ENCODE results near the gene MAS1L. TPM values are rescaled to one million over a fixed set of nuclear protein-coding genes. Genes with fewer than 3 reads are reported as not detected.

The MAS1L gene
- total RNA-seq, 1 donor from 2014 or later: not detected

DNA sequence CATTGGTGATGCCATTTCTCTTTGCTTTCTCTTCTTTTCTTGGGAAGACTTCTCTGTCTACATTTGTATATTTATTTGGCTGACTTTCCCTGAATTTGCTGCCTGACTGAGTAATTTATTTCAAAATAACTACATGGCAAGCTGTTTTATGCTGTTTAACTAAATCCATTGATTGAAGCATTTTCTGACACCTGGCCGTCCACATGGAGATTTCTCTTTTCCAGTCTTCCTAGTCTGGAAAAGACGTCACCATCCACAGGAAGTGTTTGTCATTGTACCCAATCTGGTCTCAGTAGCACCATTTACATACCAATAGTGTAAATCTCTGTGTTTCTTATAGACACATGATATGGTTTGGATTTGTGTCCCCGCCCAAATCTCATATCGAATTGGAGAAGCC lies 9.2 kb upstream of the MAS1L start:
- Mint-ChIP-seq H3K4me1 (no peaks in the 10 kb centered on the region), H3K36me3 (no peaks in the 10 kb centered on the region), H3K27me3 (ENCODE audit: insufficient read depth, low read depth) (peaks cover 2% of the 10 kb centered on the region), H3K9me3 (no peaks in the 10 kb centered on the region), H3K4me3 (no peak overlapping the region), H3K27ac (no peak overlapping the region)
- TF ChIP-seq, protein P1, sequence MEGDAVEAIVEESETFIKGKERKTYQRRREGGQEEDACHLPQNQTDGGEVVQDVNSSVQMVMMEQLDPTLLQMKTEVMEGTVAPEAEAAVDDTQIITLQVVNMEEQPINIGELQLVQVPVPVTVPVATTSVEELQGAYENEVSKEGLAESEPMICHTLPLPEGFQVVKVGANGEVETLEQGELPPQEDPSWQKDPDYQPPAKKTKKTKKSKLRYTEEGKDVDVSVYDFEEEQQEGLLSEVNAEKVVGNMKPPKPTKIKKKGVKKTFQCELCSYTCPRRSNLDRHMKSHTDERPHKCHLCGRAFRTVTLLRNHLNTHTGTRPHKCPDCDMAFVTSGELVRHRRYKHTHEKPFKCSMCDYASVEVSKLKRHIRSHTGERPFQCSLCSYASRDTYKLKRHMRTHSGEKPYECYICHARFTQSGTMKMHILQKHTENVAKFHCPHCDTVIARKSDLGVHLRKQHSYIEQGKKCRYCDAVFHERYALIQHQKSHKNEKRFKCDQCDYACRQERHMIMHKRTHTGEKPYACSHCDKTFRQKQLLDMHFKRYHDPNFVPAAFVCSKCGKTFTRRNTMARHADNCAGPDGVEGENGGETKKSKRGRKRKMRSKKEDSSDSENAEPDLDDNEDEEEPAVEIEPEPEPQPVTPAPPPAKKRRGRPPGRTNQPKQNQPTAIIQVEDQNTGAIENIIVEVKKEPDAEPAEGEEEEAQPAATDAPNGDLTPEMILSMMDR (IDR thresholded peaks at IDR 0.05): no peak
- TF ChIP-seq EZH2phosphoT487 (IDR thresholded peaks at IDR 0.05) (no peak), EZH2 (IDR thresholded peaks at IDR 0.05) (no peak)
- H3K79me2 ChIP-seq (ENCODE audit: low read depth): no peaks in the 10 kb centered on the region
- H3K27me3 ChIP-seq: no peaks in the 10 kb centered on the region
- H4K20me1 ChIP-seq (ENCODE audit: low read depth): no peaks in the 10 kb centered on the region
- H3K4me3 ChIP-seq: no peak overlapping the region
- no peak overlapping the region for H3K27ac ChIP-seq
- no peak overlapping the region for H2AFZ ChIP-seq (replicated peaks)
- no peaks in the 10 kb centered on the region for H3K9me3 ChIP-seq (ENCODE audit: low read depth)
- no peaks in the 10 kb centered on the region for H3F3A ChIP-seq (ENCODE audit: low read depth)
- H3K4me2 ChIP-seq: no peak overlapping the region
- no peaks in the 10 kb centered on the region for H3K4me1 ChIP-seq
- no peaks in the 10 kb centered on the region for H3K36me3 ChIP-seq
- no peak for DNase-seq (ENCODE audit: low spot score)
- H3K9ac ChIP-seq: no peak overlapping the region

DNA sequence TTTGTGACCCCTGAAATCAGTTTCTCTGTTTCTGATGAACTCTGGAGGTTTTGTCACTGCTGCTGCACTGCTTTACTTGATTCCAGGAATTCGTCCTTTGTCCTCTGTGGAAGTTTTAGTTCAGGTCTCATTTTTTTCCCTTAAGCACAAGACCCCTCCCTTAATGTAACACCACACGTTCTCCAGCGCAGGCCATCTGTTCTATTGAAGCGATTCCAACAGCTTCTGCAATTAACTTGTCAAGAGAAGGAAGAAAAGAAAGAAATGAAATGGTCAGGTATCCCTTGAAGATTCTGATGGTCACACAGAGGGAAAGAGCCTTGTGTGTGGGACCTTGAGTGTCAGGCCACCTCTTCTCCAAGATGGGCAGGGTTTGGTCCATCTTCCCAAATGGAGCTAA lies 7.8 kb upstream of the MAS1L start:
- no peaks in the 10 kb centered on the region for H3K27me3 ChIP-seq
- H3K4me3 Mint-ChIP-seq: no peak overlapping the region
- no peak for DNase-seq (ENCODE audit: low spot score)
- no peaks in the 10 kb centered on the region for H3K36me3 ChIP-seq
- no peaks in the 10 kb centered on the region for H3F3A ChIP-seq (ENCODE audit: low read depth)
- H3K9me3 Mint-ChIP-seq: no peaks in the 10 kb centered on the region
- no peak overlapping the region for H2AFZ ChIP-seq (replicated peaks)
- H3K4me1 Mint-ChIP-seq: no peaks in the 10 kb centered on the region
- H3K4me1 ChIP-seq: no peaks in the 10 kb centered on the region
- H3K27ac ChIP-seq: no peak overlapping the region
- H3K79me2 ChIP-seq (ENCODE audit: low read depth): no peaks in the 10 kb centered on the region
- H3K9ac ChIP-seq: no peak overlapping the region
- no peaks in the 10 kb centered on the region for H3K9me3 ChIP-seq (ENCODE audit: low read depth)
- H3K27ac Mint-ChIP-seq: no peak overlapping the region
- no peaks in the 10 kb centered on the region for H4K20me1 ChIP-seq (ENCODE audit: low read depth)
- TF ChIP-seq EZH2phosphoT487 (IDR thresholded peaks at IDR 0.05): no peak
- TF ChIP-seq, protein P1 (IDR thresholded peaks at IDR 0.05): no peak
- TF ChIP-seq EZH2 (IDR thresholded peaks at IDR 0.05): no peak
- H3K4me3 ChIP-seq: no peak overlapping the region
- H3K4me2 ChIP-seq: no peak overlapping the region
- no peaks in the 10 kb centered on the region for H3K36me3 Mint-ChIP-seq
- peaks cover 2% of the 10 kb centered on the region for H3K27me3 Mint-ChIP-seq (ENCODE audit: insufficient read depth, low read depth)

DNA sequence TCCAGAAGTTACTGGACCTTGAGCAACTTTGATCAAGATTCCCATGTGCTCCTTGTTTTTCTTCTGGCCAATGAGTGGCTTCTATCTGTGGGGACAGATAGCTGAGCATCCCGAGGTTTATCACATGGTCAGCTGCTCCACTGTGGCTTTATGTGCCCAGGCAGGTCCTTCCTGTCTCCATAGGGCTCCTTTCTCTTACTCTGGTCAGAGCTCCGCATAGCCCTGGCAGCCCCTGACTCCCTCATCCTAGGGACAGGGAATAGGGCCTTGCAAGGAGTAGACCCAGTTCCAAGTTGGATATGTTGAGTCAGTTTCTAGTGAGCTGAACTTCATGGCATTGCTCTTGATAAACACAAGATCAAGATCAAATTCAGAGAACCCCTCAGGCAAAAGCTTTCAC lies 6.4 kb upstream of the MAS1L start:
- H3K4me2 ChIP-seq: no peak overlapping the region
- DNase-seq (ENCODE audit: low spot score): no peak
- H3K27ac ChIP-seq: no peak overlapping the region
- Mint-ChIP-seq H3K4me3 (no peak overlapping the region), H3K36me3 (no peaks in the 10 kb centered on the region), H3K27ac (no peak overlapping the region), H3K9me3 (no peaks in the 10 kb centered on the region), H3K27me3 (ENCODE audit: insufficient read depth, low read depth) (peaks cover 2% of the 10 kb centered on the region), H3K4me1 (no peaks in the 10 kb centered on the region)
- no peak overlapping the region for H2AFZ ChIP-seq (replicated peaks)
- no peaks in the 10 kb centered on the region for H4K20me1 ChIP-seq (ENCODE audit: low read depth)
- H3K4me1 ChIP-seq: no peaks in the 10 kb centered on the region
- no peak for TF ChIP-seq EZH2 (IDR thresholded peaks at IDR 0.05)
- TF ChIP-seq, protein P1 (IDR thresholded peaks at IDR 0.05): no peak
- TF ChIP-seq EZH2phosphoT487 (IDR thresholded peaks at IDR 0.05): no peak
- no peaks in the 10 kb centered on the region for H3K27me3 ChIP-seq
- H3K36me3 ChIP-seq: no peaks in the 10 kb centered on the region
- no peak overlapping the region for H3K4me3 ChIP-seq
- H3K9me3 ChIP-seq (ENCODE audit: low read depth): no peaks in the 10 kb centered on the region
- no peaks in the 10 kb centered on the region for H3F3A ChIP-seq (ENCODE audit: low read depth)
- no peaks in the 10 kb centered on the region for H3K79me2 ChIP-seq (ENCODE audit: low read depth)
- H3K9ac ChIP-seq: no peak overlapping the region

Measured in neural progenitor cell (in vitro differentiated cells).